K562 (cell line): ENCODE measurements around the gene IFT25. TPM values are rescaled to one million over a fixed set of nuclear protein-coding genes. Genes with fewer than 3 reads are reported as not detected.

ENCODE experiments used
- ASH1L ChIP-seq: fragments of 450-650 bp; IDR thresholded peaks from 2 replicates; pipeline ENCODE4 v1.6.1; 2018; ENCODE audit warnings: borderline replicate concordance, mild to moderate bottlenecking, low read depth; ENCODE audit not compliant: partially characterized antibody
- E2F5 ChIP-seq: sonication (generic); formaldehyde crosslinking; IDR thresholded peaks from 2 replicates; pipeline ENCODE4 v1.8.0; 2022; ENCODE audit warnings: mild to moderate bottlenecking, missing genetic modification reagents
- GABPA ChIP-seq: fragments of 200-800 bp; sonication (Bioruptor generic); conservative IDR thresholded peaks from 2 replicates; pipeline ENCODE4 v1.6.1; 2016; ENCODE audit warnings: low read depth, missing genetic modification characterization, missing compliant biosample characterization
- HDAC8 ChIP-seq: fragments of 450-650 bp; IDR thresholded peaks from 2 replicates; pipeline ENCODE4 v1.6.1; 2016; ENCODE audit warnings: mild to moderate bottlenecking, missing genetic modification characterization, moderate library complexity, missing compliant biosample characterization
- HMG20A ChIP-seq: fragments of 450-650 bp; formaldehyde crosslinking; conservative IDR thresholded peaks from 2 replicates; pipeline ENCODE4 v1.4.0; 2020; ENCODE audit warnings: mild to moderate bottlenecking, mixed read lengths
- NFE2 ChIP-seq: IDR thresholded peaks from 2 replicates; pipeline ENCODE4 v1.6.1; 2014; ENCODE audit warnings: antibody characterized with exemption, low read depth
- NR2C2 ChIP-seq, 2 experiments: fragments of 200-800 bp in 1 of 2; sonication (Bioruptor generic) in 1 of 2; sonication (generic) in 1 of 2; formaldehyde crosslinking in 1 of 2; IDR thresholded peaks; 2 replicates each; pipeline versions ENCODE4 v1.6.1 to v1.8.0; 2016 to 2022; ENCODE audit warnings: mild to moderate bottlenecking in 1 of 2, missing compliant biosample characterization in 1 of 2, missing genetic modification characterization in 1 of 2, missing genetic modification reagents in 1 of 2
- USF2 ChIP-seq: sonication (generic); formaldehyde crosslinking; IDR thresholded peaks from 2 replicates; pipeline ENCODE4 v1.5.0; 2020; ENCODE audit warnings: missing genetic modification reagents
- polyA plus RNA-seq, 8 experiments: library from polyadenylated mRNA; depleted of rRNA in 4 of 8; stranded (reverse) in 5 of 8; unstranded in 3 of 8; fragments of >200 nt; fragmentation: Nextera tagmentation in 2 of 8; fragmentation: Illumina TruSeq in 1 of 8; extraction: Ambion mirVana in 2 of 8; extraction: Trizol in 1 of 8; gene quantifications; 2 replicates each; pipeline versions ENCODE4 v1.2.1 to v1.2.3, GENCODE V29; 2011 to 2014; ENCODE audit warnings: inconsistent platforms in 1 of 8, missing spikeins in 1 of 8
- total RNA-seq, 7 experiments: library from RNA; depleted of rRNA in 6 of 7; stranded (reverse); fragments of >200 nt in 6 of 7; fragmentation: Illumina TruSeq in 2 of 7; extraction: Trizol in 2 of 7; gene quantifications; 2 replicates each; pipeline versions ENCODE4 v1.2.1 to v1.2.3, GENCODE V29; 2011 to 2021; ENCODE audit warnings: low replicate concordance in 1 of 7
- TF ChIP-seq, protein P1 (sequence below): fragments of 200-800 bp; sonication (Bioruptor generic); IDR thresholded peaks from 2 replicates; pipeline ENCODE4 v1.6.1; 2017; ENCODE audit warnings: missing genetic modification characterization, missing compliant biosample characterization
- TF ChIP-seq, protein P2 (sequence below): fragments of 450-650 bp; IDR thresholded peaks from 2 replicates; pipeline ENCODE4 v1.6.1; 2017; ENCODE audit warnings: antibody characterized with exemption, mild to moderate bottlenecking
- TF ChIP-seq, protein P3 (sequence below): sonication (generic); formaldehyde crosslinking; IDR thresholded peaks from 2 replicates; pipeline ENCODE4 v1.8.1; 2023; ENCODE audit warnings: mild to moderate bottlenecking, missing genetic modification reagents

Gene IFT25
- total and polyA plus RNA-seq, 9 of the 15 experiments (the other 6 are each of a cell fraction or from before 2014, with no cell fraction given) = 93.6 to 209 (median 167) TPM

GRCh38 chr1:53942127-53942957, 3.2 kb downstream of the IFT25 start (continued):
- TF ChIP-seq, protein P1, sequence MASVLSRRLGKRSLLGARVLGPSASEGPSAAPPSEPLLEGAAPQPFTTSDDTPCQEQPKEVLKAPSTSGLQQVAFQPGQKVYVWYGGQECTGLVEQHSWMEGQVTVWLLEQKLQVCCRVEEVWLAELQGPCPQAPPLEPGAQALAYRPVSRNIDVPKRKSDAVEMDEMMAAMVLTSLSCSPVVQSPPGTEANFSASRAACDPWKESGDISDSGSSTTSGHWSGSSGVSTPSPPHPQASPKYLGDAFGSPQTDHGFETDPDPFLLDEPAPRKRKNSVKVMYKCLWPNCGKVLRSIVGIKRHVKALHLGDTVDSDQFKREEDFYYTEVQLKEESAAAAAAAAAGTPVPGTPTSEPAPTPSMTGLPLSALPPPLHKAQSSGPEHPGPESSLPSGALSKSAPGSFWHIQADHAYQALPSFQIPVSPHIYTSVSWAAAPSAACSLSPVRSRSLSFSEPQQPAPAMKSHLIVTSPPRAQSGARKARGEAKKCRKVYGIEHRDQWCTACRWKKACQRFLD (CRISPR knock-in tag) = no peak
- TF ChIP-seq ASH1L = peak; percentile 13
- no peak for TF ChIP-seq HDAC8 (tag)
- peak; percentile 67 for TF ChIP-seq NFE2
- no peak for TF ChIP-seq E2F5 (CRISPR knock-in tag)
- TF ChIP-seq USF2 (CRISPR knock-in tag) = peak; percentile 65
- TF ChIP-seq, protein P2, sequence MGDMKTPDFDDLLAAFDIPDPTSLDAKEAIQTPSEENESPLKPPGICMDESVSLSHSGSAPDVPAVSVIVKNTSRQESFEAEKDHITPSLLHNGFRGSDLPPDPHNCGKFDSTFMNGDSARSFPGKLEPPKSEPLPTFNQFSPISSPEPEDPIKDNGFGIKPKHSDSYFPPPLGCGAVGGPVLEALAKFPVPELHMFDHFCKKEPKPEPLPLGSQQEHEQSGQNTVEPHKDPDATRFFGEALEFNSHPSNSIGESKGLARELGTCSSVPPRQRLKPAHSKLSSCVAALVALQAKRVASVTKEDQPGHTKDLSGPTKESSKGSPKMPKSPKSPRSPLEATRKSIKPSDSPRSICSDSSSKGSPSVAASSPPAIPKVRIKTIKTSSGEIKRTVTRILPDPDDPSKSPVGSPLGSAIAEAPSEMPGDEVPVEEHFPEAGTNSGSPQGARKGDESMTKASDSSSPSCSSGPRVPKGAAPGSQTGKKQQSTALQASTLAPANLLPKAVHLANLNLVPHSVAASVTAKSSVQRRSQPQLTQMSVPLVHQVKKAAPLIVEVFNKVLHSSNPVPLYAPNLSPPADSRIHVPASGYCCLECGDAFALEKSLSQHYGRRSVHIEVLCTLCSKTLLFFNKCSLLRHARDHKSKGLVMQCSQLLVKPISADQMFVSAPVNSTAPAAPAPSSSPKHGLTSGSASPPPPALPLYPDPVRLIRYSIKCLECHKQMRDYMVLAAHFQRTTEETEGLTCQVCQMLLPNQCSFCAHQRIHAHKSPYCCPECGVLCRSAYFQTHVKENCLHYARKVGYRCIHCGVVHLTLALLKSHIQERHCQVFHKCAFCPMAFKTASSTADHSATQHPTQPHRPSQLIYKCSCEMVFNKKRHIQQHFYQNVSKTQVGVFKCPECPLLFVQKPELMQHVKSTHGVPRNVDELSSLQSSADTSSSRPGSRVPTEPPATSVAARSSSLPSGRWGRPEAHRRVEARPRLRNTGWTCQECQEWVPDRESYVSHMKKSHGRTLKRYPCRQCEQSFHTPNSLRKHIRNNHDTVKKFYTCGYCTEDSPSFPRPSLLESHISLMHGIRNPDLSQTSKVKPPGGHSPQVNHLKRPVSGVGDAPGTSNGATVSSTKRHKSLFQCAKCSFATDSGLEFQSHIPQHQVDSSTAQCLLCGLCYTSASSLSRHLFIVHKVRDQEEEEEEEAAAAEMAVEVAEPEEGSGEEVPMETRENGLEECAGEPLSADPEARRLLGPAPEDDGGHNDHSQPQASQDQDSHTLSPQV = peak; percentile 57
- no peak for TF ChIP-seq GABPA (tag)
- no peak for TF ChIP-seq HMG20A (CRISPR knock-in tag)
- TF ChIP-seq, protein P3, sequence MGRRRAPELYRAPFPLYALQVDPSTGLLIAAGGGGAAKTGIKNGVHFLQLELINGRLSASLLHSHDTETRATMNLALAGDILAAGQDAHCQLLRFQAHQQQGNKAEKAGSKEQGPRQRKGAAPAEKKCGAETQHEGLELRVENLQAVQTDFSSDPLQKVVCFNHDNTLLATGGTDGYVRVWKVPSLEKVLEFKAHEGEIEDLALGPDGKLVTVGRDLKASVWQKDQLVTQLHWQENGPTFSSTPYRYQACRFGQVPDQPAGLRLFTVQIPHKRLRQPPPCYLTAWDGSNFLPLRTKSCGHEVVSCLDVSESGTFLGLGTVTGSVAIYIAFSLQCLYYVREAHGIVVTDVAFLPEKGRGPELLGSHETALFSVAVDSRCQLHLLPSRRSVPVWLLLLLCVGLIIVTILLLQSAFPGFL (CRISPR knock-in tag) = no peak
- no peak for TF ChIP-seq NR2C2 (CRISPR knock-in tag; IDR thresholded peaks at IDR 0.05)
- TF ChIP-seq NR2C2 (tag; IDR thresholded peaks at IDR 0.05) = no peak
